Measurements from ENCODE around the gene FAM168A.
A peak's percentile ranks its signal among the peaks of the same experiment; 100 is the strongest.

Gene FAM168A

DNA sequence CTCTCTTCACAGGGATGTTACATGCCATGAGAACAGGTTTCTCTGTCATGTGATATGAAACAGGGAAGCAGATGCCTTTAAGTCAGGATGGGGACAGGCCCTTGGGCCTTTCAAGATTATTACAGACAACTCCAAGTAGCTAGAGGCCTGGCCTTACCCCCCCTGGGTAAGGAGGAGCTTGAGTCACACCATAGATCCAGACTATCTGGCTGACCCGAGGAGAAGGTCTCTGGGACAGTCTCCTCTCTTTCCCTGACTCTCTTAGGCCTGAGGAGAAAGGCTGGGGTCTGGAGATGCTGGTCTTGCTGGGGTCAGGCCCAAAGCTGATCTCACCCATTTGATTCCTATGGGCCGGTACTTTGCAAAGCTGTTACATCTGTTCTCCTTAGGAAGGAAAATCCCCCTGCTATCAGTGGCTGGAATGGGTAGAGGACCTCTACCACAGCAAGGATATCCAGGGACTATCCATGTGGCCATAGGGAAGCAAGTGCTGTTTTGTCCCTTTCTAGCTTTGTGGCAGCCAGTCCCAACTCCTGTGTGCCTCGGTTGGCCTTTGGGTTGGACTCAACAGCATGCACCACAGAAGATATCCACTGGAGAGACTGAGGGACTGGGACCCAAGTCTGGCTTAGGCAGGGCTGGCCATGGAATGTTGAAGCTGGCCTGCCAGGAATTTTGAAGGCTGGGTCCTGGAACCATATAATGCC, 196.5 kb downstream of the FAM168A start:
- no peak for DNase-seq (ENCODE audit: low spot score)

DNA sequence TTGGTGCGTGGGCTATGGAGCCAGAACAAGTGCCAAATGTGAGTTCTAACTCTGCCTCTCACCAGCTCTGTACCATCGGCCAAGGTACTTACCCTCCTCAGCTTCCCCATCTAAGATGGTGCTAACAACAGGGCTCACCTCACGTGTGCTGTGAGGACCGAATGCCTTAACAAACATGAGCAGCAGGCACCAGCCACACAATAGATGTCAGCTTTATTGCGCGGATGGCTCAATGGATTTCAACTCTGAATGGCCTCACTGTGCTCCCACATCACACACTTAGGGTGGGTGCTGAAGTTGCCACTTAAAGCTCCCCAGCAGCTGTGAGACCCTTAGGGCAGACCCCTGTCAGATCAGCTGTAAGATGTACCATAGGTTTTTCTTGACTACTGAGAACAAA, 197.6 kb downstream of the FAM168A start:
- DNase-seq (ENCODE audit: low spot score), result no peak

DNA sequence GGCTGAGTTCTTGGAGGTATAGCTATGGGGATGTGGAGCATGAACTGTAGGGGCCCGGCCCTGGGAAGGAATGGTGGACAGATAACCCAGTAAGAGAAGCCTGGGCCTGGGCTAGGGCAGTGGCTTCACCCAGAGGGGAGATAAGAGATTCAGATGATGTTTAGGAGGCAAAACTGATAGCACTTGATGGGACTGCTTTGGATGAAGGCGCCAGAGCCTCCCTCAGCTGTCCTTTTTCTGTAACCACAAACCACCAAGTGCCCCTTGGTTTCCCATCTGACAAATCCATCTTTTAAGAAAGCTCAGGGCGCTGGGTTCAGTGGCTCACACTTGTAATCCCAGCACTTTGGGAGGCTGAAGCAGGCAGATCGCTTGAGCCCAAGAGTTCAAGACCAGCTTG, 198.3 kb downstream of the FAM168A start:
- DNase-seq (ENCODE audit: low spot score), result no peak

DNA sequence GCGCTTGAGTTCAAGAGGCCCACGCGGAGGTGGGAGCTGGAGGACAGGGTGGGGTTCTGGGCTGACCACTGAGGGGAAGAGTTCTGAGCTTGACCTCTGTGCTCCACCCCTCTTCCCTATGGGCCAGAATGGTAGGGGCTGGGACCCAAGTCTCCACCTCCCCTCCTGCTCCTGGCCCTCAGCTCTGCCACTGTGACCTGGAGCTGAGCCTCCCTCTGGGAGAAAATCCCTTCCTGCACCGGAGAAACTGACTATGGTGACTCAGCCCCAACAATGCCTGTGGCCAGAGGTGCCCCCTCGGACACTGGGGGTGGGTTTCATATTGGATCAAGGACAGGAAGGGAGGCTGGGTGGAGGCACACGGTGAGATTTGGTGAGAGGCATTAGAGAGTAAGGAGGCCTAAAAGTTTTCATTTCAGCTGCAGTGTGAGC, 198.7 kb downstream of the FAM168A start:
- no peak for DNase-seq (ENCODE audit: low spot score)

DNA sequence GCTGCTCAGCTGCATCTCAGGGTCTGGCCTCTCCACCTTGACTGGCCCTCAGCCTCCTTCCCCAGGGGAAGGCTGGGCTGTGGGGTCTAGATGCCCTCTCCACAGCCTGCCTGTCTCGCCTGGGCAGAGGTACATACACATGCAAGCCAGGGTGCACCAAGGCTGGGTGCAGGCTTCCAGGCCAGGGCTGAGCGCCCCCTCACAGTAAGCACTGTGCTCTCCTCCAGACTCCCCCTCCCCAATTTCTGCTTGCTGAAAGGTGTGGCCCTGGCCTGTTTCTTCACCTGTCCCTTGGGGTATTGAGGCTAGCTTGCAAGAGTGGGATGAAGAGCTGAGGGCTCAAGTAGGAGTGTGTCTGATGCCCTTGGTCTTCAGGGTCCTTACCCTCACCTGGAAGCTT, 199.2 kb downstream of the FAM168A start:
- DNase-seq (ENCODE audit: low spot score), result no peak

DNA sequence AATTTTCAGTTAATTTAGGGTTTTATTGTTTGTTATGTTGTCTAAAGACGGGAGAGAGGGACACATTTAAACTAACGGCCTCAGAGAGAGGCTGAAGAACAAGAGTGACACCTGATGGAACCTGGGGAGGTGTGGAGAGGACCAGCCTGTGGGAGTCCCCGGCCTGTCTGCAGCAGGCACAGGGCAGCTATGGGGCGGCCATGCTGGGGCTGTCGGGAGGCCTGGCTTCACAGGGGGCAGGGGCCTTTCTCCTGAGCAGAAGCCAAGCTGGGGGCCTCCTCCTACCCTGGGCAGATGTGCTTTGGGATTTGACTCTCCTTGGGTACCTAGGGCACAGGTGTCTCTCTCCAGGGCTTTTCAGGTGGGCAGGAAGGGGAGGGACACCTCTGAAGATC, 199.8 kb downstream of the FAM168A start:
- no peak for DNase-seq (ENCODE audit: low spot score)

DNA sequence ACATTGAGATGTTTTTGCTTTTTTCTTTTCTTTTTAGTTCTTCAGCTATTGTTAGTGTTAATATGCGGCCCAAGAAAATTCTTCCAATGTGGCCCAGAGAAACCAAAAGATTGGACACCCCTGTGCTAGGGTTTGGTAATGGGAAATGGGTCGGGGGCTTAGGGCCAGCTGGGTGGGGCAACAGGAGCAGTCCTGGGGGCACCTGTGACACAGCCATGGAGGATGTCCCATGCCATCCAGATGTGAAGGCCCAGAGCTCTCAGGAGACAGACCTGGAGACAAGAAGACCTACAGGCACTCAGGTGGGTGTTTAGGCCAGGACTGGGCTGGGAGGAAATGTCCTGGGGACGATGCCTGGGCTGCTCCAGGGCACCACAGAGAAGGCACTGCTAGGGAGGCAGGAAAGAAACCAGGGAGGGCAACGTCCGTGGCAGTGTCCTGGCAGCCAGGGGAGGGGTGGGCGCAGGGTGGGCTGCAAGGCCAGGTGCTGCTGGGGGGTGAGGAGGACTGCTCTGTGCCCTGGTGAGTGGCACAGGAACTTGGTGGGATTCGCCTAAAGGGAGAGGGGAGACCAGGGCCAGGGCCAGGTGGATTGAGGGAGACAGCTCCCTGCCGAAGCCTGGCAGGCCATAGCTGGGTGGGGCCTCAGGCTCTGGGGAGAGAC, 200.3 kb downstream of the FAM168A start:
- DNase-seq (ENCODE audit: low spot score), result no peak

DNA sequence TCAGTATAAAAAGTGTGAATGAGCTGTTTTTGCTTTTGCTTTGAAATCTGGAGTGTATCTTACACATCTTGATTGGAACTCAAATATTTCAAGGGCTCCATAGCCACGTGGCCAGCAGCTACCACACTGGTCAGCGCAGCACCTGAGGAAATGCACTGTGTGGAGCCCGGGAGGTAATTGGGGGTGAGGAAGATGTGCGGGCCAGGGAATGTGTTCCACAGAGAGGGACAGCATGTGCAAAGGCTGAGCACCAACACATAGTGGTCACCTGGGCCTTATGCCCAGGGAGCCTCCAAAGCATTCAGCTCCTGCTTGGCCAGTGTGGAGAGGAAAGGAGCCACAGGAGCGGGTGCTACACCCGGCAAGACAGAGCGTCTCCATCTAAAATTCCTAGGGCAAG, 200.9 kb downstream of the FAM168A start:
- DNase-seq (ENCODE audit: low spot score), result no peak

DNA sequence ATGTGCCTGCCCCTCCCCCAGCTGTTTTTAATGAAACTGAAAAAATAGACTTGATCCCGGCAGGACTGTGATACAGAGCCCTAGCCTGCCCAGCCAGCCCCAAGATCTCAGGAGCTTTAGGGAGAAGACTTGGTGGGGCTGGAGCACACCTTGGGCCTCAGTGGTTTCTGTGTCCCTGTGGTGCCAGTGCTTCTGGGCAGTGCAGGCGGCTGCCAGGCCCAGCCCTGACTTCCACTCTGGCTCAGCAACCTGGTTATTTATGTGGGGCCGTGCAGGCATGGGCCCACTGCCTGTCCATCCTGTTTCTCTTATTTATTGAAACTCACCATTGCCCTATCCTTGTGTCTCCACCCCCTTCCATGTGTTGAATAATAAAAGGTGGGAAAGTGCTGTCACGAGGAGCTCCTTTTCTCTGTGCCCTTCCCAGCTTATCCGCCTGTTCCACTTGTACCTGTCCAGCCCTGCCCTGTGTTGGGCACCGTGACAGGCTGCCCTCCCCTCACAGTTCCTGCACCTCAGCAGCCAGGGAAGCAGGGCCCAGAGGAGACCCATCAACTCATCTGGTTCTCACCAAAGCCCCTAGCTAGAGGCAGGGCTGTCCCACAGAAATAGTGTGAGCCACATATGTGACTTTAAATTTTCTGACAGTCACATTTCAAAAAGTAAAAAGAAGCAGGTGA, 201.5 kb downstream of the FAM168A start:
- DNase-seq (ENCODE audit: low spot score), result no peak

DNA sequence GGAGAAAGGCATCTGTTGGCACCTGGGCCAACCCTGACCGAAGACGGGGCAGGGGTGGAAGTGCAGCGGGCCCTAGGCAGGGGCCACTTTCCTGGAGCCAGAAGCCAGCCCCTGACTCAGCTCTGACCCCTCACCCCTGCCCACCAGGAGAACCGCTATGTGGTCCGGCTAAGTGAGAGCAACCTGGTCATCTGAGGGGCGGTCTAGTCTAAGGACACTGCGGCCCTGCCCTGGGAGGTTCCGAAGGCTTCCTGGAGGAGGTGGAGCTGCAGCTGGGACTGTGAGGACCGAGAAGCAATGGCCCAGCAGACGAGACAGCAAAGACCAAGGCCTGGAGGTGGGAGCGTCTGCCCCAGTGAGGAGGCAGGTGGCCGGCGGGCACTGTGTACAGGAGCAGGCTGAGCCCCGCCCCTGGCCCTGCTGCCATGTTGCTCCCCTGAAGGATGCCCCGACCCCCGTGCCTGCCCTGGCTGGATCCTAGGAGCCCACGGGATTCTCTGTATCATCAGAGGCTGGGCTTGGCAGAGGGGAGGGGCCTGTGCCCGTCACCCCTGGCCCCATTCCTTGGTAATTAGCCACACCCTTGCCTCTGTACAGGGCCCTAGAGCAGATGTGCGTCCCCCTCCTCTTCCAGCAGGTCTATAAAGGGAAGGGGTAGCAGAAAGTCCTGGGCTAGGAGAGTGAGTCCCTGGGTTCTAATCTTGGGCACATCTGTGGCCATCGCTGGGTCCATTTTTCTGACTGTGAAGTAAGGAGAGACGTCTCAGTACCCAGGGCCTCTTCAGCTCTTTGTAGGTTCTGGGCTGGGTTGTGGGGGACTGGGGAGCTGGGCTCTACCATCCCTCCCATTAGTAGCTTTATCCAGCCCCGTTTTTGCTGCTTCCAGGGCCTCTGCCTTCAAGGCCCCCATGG, 202.4 kb downstream of the FAM168A start:
- no peak for DNase-seq (ENCODE audit: low spot score)

DNA sequence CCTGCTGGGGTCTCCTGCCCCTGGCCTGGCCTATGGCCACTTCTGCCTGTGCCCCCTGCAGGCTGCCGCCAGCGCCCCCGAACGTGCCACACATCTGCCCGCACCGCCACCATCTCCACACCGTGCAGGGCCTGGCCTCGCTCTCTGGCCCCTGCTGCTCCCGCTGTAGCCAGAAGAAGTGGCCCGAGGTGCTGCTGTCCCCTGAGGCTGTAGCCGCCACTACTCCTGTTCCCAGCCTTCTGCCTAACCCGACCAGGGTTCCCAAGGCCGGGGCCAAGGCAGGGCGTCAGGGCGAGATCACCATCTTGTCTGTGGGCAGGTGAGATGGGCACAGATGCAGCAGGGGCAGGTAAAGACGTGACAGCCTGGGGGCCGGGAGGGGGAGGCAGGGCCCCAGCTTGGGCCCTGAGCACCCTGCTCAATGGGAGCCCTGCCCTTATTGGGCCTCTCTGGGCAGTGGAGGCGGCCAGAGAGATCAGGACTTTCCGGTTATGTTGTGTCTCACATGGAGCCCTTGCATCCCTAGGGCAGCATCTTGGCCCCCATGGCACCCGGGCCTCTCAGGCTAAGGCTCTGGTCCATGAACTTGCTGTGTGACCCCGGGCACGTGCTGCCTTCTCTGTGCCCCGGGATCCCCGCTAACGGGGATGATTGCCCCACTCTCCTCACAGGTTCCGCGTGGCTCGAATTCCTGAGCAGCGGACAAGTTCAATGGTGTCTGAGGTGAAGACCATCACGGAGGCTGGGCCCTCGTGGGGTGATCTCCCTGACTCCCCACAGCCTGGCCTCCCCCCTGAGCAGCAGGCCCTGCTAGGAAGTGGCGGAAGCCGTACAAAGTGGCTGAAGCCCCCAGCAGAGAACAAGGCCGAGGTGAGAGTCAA, 203.3 kb downstream of the FAM168A start:
- DNase-seq (ENCODE audit: low spot score), result no peak

DNA sequence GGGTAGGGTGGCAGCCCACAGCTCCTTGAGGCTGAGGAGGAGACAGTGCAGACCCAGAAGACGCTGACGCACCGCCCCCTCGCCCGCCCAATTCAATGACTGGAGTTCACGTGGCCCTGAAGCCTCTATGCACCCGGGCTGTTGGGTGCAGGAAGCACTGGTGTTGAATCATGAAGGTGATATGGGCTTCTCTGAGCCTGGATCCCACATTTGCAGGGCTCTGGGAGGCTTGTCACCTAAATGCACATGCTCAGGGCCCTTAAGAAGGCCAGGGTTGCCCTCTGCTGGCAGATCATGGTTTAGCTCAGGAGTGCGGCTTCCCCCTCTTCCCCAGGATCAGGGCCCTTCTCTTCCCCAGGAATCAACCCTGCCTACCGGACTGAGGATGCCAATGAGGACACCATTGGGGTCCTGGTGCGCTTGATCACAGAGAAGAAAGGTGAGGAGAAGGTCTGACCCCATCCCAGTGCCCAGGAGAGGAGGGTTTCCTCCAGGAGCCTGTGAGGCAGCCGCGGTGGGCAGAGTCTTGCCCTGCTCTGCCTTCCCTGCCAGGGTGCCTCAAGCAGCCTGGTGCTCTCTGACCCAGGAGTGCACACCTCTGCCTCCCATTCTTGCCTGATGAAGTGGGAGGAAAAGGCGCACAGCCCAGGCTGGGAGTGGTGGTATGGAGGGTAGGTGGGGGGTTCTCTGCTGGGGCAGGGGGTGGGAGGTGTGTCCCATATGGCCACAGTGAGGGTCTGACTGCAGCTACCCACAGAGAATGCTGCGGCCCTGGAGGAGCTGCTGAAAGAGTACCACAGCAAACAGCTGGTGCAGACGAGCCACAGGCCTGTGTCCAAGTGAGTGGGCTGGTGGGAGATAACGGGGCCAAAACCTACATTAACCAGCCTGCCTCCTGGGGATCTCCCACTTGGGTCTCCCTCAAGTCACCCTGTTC, 204.2 kb downstream of the FAM168A start:
- peak; percentile 78 for DNase-seq (ENCODE audit: low spot score)

DNA sequence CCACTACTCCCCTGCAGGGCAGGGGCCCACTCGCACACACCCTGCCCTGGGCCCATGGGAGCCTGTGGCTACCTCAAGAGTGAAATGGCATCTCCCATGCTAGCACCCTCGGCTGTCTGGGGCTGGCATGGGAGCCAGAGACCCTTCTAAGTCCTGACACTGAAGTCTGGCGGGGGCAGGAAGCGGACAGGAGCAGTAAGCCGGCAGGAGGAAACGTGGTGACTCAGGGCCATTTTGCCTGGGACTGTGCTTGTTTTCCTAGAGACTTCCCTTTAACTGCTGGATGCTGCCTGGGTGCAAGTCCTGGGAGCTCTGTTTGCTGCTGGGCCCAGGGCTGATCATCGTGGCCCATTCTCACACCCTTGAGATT, 204.9 kb downstream of the FAM168A start:
- DNase-seq (ENCODE audit: low spot score), result no peak

DNA sequence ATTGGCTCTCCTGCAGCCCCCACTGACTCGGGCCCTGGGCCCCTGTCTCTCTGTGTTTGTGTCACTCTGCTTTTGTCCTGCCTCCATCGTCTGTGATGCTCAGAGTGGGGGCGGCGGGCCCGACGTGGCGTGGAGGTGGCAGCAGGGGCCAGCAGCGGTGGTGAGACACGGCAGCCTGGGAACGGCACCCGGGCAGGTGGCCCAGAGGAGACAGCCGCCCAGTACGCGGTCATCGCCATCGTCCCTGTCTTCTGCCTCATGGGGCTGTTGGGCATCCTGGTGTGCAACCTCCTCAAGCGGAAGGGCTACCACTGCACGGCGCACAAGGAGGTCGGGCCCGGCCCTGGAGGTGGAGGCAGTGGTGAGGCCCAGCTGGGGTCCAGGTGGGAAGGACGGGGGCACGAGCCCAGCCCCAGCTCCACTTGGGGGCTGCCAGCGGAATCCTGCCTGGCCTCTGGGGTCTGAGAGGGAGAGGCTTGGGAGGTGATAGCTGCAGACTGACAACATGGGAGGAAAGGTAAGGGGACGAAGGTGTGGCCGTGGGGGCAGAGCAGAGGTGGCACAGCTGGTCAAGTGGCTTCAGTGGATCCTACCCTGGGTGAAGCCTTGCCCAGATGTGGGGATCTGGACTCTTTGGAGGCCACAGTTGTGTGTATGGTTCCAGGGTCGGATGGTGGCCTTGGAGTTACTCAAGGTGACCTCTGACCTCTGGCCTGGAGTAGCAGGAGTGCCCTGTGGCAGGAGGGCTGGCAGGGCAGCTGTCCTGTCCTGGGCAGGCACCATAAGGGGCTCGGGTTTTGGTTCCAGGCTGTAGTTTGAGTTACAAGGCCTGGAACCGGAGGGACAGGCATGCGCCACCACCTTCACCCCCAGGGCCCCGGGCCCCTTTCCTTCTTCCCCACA, 205.6 kb downstream of the FAM168A start:
- DNase-seq (ENCODE audit: low spot score), result no peak

DNA sequence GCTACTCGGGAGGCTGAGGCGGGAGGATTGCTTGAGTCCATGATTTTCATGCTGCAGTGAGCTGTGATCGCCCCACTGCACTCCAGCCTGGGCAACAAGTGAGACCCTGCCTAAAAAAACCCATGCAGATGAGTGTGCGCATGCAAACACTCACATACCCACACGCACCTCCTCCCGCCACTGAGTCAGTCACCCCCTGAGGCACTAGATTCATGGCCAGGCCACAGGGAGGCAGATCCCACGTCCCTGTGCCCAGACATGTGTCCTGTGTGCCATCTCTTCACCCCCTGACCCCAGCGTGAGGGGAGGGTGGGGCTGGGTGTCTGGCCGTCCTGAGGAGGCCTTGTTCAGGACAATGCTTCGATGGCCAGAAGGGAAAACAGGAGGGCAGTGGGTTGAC, 206.2 kb downstream of the FAM168A start:
- no peak for DNase-seq (ENCODE audit: low spot score)

DNA sequence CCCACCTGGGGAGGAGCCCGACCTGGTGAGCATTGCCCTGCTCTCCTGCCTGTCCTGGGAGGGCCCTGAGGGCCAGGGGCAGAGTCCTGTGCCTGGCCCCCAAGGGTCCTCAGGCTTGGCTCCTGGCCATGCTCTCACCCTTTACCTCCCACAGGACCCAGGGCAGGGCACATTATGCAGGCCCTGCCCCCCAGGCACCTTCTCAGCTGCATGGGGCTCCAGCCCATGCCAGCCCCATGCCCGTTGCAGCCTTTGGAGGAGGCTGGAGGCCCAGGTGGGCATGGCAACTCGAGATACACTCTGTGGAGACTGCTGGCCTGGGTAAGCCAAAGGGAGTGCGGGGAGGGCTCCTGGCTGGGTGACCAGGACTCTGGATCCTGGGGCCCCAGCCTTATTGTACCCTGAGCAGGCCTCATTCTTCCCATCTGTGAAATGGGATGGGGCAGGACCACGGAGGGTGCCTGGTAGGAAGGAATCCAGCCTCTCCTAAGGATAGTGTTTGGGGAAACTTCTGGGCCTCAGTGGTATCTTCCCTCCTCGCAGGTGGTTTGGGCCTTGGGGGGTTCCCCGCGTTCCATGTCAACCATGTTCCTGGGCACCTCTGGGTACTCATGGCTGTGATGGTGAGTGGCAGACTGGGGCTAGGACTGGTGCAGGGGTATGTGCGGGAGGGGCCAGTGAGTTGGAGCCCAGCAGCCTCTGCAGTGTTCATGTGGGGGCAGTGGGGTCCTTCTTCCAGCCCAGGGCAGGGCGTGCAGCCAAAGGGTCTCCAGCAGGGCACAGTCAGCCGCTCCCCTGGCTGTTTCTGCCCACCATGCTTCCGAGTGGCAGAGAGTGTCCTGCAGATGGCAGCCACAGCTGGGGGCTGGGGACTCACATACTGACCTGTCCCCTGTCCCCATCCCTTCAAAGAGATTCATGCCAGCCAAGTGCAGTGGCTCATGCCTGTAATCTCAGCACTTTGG, 207.0 kb downstream of the FAM168A start:
- DNase-seq (ENCODE audit: low spot score), result no peak

DNA sequence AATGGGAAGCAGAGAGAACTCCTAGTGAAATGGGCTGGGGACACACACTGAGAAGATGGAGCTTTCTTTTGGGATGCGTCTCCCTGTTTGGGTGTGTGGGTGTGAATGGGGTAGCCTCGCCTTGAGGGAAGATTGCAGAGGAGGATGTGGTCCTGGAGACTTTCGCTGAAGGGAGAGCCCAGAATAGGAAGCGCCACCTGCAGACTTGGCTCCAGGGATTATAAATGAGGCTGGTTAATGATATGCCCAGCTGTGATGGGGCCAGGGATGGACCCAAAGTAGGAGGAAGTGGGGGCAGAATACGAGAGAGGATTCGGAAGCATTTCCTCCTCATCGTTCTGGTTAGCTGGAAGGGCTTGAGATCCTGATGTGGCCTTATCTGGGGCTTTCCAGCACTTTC, 208.0 kb downstream of the FAM168A start:
- no peak for DNase-seq (ENCODE audit: low spot score)

DNA sequence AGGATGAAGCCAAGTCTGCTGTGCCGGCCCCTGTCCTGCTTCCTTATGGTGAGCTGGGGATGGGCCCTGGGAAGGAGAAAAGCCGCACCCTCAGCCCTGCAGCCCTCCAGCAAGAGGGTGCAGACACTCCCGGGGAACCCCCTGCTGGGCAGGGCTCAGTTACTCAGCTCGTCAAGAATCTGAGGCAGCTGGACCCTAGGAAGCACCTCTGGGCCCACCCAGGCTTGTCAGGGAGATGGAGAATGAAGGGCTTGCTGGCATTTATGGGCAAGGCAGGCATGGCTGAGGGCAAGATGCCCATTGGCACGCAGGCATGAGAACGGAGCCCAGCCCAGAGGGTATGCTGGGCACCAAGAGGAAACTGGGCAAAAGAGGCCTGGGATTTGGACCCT, 208.8 kb downstream of the FAM168A start:
- no peak for DNase-seq (ENCODE audit: low spot score)
